Measurements from ENCODE around the gene C1orf50.

C1orf50 gene

GRCh38 chr1:42779725-42780124 lies 12.7 kb downstream of the C1orf50 start:
- no peak for TF ChIP-seq CTCF (IDR thresholded peaks at IDR 0.05; ENCODE audit: unreplicated experiment in 3 of 3)
- no peak overlapping the region for H3K27ac Mint-ChIP-seq
- no peaks in the 10 kb centered on the region for H3K9me3 Mint-ChIP-seq
- H3K4me1 Mint-ChIP-seq = no peaks in the 10 kb centered on the region
- H3K36me3 Mint-ChIP-seq (ENCODE audit: low read depth) = peaks cover 70% of the 10 kb centered on the region
- H3K27me3 Mint-ChIP-seq (ENCODE audit: low read depth) = no peaks in the 10 kb centered on the region
- no peak overlapping the region for H3K4me3 Mint-ChIP-seq

DNA sequence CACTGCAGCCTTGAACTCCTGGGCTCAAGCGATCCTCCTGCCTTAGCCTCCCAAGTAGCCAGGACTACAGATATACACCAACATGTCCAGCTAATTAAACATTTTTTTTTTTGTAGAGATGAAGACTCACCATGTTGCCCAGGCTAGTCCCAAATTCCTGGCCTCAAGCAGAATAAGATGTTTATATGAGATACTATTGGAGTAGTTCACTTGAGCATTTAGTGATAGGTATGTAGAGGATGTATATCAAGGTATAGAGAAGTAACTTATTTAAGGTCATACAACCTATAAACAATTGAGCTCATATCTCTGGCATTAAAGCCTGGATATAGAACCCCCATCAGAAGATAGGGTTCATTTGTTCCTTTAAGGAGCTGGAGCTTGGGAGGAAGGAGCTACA lies 13.1 kb downstream of the C1orf50 start:
- Mint-ChIP-seq H3K27me3 (ENCODE audit: low read depth) (no peaks in the 10 kb centered on the region), H3K4me1 (no peaks in the 10 kb centered on the region), H3K4me3 (no peak overlapping the region), H3K36me3 (ENCODE audit: low read depth) (peaks cover 65% of the 10 kb centered on the region), H3K9me3 (no peaks in the 10 kb centered on the region), H3K27ac (no peak overlapping the region)
- TF ChIP-seq CTCF (IDR thresholded peaks at IDR 0.05; ENCODE audit: unreplicated experiment in 3 of 3) = no peak

DNA sequence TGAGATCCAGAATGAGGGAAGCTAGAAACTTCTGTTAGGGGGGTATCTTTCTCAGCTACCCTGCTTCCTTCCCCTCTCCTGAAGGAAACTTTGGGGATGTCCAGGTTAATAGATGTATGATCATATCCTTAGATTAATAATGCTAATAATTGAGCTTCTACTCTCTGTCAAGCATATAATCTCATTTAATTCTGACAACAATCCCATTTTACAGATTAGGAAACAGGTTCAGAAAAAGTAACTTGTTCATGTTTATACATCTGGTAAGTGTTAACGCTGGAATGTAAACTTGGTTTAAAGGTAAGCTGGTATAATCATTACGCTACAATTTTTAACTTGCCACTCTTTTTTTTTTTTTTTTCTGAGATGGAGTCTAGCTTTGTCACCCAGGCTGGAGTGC lies 16.0 kb downstream of the C1orf50 start:
- no peak overlapping the region for H3K4me3 Mint-ChIP-seq
- no peaks in the 10 kb centered on the region for H3K27me3 Mint-ChIP-seq (ENCODE audit: low read depth)
- no peak for TF ChIP-seq CTCF (IDR thresholded peaks at IDR 0.05; ENCODE audit: unreplicated experiment in 3 of 3)
- H3K36me3 Mint-ChIP-seq (ENCODE audit: low read depth) = peaks cover 41% of the 10 kb centered on the region
- no peaks in the 10 kb centered on the region for H3K9me3 Mint-ChIP-seq
- H3K27ac Mint-ChIP-seq = no peak overlapping the region
- H3K4me1 Mint-ChIP-seq = no peaks in the 10 kb centered on the region

- peaks cover 31% of the 10 kb centered on the region for H3K36me3 Mint-ChIP-seq (ENCODE audit: low read depth)
- no peak for TF ChIP-seq CTCF (IDR thresholded peaks at IDR 0.05; ENCODE audit: unreplicated experiment in 3 of 3)
- H3K9me3 Mint-ChIP-seq = no peaks in the 10 kb centered on the region
- no peaks in the 10 kb centered on the region for H3K4me1 Mint-ChIP-seq
- H3K4me3 Mint-ChIP-seq = no peak overlapping the region
- no peaks in the 10 kb centered on the region for H3K27me3 Mint-ChIP-seq (ENCODE audit: low read depth)
- no peak overlapping the region for H3K27ac Mint-ChIP-seq
These were observed 17.5 kb downstream of the C1orf50 start for GRCh38 chr1:42784547-42784945.

GRCh38 chr1:42784946-42785693 lies 18.1 kb downstream of the C1orf50 start, which contains the start of gene TMEM269:
Gene TMEM269, plus strand, starts transcription at chr1:42784991. Its CDS starts 4,903 bp downstream, at chr1:42789894.
- no peak for TF ChIP-seq CTCF (IDR thresholded peaks at IDR 0.05; ENCODE audit: unreplicated experiment in 3 of 3)
- H3K27ac Mint-ChIP-seq = no peak within 1 kb of the TSS
- no peaks in the 10 kb centered on the region for H3K4me1 Mint-ChIP-seq
- no peaks in the 10 kb centered on the region for H3K27me3 Mint-ChIP-seq (ENCODE audit: low read depth)
- no peak within 1 kb of the TSS for H3K4me3 Mint-ChIP-seq
- H3K36me3 Mint-ChIP-seq (ENCODE audit: low read depth) = peaks cover 26% of the 10 kb centered on the region
- H3K9me3 Mint-ChIP-seq = no peaks in the 10 kb centered on the region

DNA sequence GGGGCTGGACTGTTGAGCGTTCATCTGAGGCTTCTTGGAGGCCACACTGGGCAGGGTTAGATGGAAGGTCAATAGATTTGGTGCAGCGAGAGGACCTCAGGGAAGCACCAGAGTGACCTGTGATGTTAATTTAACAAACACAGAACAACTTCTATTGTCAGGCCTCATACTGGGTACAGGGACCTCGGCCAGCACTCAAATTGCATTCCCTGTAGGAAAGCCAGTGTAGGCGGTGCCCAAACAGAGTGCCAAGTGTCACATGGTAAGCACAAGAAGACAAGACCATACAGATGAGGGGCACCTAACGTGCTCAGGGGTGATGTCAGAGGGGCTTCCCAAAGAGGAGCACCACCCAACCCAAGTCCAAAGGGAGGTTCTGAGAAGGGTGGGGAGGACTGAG lies 19.0 kb downstream of the C1orf50 start:
- Mint-ChIP-seq H3K27ac (no peak overlapping the region), H3K9me3 (no peaks in the 10 kb centered on the region), H3K36me3 (ENCODE audit: low read depth) (peaks cover 17% of the 10 kb centered on the region), H3K4me3 (no peak overlapping the region), H3K27me3 (ENCODE audit: low read depth) (no peaks in the 10 kb centered on the region), H3K4me1 (no peaks in the 10 kb centered on the region)
- no peak for TF ChIP-seq CTCF (IDR thresholded peaks at IDR 0.05; ENCODE audit: unreplicated experiment in 3 of 3)

Measured in nephron (organoid).